Measurements from ENCODE around the gene MZT2B. TPM values are rescaled to one million over a fixed set of nuclear protein-coding genes. Genes with fewer than 3 reads are reported as not detected.
"Not testable (repeated sequence)": the region's sequence is repeated elsewhere in the genome, so short reads cannot be mapped to it uniquely, and the experiment has no call there.

The MZT2B gene
- total RNA-seq, 1 experiment from 2014 or later: 235 TPM

DNA sequence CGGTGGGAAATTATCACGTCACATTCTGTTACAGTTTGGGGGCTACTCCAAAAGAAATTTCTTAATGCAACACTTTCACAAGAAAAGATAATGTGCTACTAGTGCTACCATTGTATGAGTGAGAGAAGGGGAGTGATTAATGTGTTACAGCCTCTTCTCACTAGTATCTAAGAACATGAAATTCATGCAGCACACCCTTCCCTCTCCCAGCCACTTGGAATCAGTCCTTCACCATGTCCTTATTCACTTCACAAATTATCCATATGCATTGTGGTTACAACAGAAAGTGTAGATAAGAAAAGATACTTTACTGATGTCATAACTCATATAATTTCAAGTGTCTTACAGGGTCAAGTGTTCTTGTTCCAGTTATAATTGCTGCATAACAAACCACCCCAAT, 37.1 kb downstream of the MZT2B start:
- DNase-seq (ENCODE audit: low spot score): not testable (repeated sequence)

DNA sequence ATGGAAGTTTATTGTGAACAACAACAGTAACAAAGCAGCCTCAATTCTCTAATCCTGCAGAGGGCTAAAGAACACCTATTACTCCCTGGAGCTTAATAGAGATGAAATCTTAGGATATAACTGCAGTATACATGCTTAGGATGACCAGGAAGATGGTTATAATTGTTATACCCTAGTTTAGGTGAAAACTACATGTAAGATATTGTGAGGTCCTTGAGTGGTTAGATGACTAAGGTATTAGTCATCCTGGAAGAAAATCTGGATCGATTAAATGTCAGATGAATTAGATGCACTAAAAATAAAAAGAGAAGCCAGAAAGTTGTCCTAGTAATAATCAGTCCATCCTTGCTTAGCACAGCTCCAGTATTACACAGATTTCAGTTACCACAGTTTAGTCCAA, 38.4 kb downstream of the MZT2B start:
- not testable (repeated sequence) for DNase-seq (ENCODE audit: low spot score)

DNA sequence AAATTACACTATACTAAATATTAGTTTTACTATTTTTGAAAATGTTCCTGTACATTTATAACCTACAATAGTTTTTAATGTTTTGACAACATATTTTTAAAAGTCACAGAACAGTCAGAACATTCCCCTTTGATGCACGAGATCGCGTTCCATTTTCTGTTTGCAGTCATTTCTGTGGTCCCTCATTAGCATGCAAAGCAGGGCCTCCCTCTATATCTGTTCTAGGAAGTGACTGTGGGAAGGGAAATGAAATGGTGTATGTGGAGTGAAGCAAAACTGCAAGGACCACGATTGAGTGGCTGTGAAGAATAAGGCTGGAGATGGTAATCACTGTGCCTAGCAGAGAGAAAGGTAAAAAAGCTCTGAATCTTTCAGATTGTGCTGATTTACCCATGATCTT, 40.5 kb downstream of the MZT2B start:
- DNase-seq (ENCODE audit: low spot score): not testable (repeated sequence)

DNA sequence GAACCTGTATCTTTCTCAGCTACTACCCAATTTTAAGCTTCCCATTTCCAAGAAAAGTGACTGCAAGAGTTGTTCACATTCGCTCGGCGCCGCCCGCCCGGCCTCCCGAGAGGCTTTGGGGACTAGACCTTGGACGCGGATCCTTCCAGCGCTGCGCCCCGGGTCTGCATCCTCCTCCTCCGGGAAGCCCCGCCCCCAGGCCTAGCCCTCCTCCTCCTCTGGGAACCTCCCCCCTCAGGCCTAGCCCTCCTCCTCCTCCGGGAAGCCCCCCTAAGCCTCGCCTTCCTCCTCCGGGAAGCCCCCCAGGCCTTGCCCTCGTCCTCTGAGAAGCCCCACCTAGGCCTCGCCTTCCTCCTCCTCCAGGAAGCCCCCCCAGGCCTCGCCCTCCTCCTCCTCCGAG, 45.9 kb downstream of the MZT2B start:
- not testable (repeated sequence) for DNase-seq (ENCODE audit: low spot score)

DNA sequence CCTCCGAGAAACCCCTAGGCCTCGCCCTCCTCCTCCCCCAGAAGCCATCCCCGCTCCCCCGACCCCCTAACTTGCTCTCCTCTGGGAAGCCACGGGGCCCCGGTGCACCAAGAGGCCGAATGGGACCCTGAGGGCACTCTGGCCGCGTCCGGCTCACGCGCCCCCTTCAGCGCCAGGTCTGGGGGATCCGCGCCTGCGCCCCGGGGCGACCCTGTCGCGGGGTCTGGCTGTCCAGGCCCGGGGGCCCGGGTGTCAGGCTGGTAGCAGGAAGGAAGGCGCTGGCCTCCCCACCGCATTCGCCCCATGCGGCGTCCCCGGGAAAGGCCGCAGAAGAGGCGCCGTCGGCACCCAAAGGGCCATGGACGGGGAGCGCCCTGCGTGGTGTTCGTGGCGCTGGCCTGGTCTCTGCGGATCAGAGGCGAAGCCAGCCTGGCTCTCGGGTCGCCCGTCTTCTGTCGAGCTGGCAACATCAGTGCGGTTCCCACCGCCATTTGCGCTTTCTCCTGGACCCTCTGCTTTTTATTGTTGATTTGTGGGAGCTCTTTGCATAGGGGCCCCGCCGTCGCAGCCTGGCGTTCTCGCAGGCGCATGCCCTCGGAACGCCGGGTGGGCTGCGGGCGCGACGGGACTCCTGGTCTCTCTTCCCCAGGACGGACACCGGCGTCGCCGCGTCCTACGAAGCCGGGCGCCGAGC, 46.6 kb downstream of the MZT2B start:
- not testable (repeated sequence) for DNase-seq (ENCODE audit: low spot score)

DNA sequence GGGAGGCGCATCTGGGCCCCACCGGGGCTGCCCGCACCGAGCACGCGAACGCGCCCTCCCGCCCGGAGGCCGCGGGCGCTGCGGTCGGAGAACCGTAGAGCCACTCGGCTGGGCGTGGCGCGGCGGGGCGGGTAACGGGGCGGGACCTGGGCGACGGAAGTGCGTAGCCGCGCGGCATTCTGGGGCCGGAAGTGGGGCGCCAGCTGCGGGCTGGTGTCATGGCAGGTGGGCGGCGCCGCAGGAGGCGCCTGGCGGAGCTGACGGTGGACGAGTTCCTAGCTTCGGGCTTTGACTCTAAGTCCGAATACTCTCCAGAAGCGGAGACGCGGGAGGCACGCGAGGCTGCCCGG, 47.1 kb downstream of the MZT2B start:
- DNase-seq (ENCODE audit: low spot score): not testable (repeated sequence)

DNA sequence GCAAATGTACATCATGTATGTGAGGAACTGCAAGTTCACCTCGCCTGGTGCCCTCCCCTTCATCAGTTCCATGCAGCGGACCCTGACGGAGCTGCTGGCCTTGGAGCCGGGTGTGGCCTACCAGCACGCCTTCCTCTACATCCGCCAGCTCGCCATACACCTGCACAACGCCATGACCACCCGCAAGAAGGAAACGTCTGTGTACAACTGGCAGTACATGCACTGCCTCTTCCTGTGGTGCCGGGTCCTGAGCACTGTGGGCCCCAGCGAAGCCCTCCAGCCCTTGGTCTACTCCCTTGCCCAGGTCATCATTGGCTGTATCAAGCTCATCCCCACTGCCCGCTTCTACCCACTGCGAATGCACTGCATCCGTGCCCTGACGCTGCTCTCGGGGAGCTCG, 48.3 kb downstream of the MZT2B start:
- not testable (repeated sequence) for DNase-seq (ENCODE audit: low spot score)

DNA sequence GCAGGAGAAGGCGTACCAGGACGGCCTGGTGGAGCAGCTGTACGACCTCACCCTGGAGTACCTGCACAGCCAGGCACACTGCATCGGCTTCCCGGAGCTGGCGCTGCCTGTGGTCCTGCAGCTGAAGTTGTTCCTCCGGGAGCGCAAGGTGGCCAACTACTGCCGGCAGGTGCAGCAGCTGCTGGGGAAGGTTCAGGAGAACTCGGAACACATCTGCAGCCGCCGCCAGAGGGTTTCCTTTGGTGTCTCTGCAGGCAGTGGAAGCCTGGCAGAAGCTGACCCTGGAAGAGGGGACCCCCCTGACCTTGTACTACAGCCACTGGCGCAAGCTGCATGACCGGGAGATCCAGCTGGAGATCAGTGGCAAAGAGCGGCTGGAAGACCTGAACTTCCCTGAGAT, 48.8 kb downstream of the MZT2B start:
- not testable (repeated sequence) for DNase-seq (ENCODE audit: low spot score)

DNA sequence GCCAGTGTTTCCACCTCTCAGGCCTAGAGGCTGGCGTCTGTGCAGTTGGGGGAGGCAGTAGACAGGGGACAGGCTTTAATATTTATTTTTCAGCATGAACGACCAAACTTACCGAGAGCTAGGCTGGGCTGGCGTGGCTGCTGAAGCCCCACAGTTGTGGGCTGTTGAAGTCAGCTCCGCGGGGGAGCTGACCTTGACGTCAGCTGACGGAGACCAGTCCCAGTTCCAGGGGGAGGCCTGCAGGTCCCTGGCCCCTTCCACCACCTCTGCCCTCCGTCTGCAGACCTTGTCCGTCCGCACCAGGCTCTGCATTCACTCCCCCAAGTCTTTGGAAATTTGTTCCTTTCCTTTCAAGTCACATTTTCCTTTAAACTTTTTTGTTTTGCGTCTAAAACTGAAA, 49.6 kb downstream of the MZT2B start:
- DNase-seq (ENCODE audit: low spot score): no peak

DNA sequence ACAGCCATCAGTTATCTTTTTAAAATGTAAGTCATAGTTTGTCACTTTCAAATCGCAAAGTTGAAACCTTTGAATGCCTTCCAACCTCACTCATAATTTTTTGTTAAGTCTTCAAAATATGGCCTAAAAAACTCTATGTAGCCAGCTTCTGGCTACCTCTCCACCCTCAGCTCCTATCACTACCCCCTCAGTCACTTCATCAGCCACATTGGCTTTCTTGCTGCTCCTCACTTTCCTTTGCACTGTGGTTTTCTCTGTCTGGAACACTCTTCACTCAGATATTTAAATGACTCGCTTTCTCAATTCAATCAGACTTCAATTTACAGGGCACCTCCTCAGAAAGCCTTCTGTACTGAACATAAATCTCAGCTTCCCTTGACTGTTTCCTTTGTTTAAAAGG, 51.0 kb downstream of the MZT2B start:
- DNase-seq (ENCODE audit: low spot score): not testable (repeated sequence)

DNA sequence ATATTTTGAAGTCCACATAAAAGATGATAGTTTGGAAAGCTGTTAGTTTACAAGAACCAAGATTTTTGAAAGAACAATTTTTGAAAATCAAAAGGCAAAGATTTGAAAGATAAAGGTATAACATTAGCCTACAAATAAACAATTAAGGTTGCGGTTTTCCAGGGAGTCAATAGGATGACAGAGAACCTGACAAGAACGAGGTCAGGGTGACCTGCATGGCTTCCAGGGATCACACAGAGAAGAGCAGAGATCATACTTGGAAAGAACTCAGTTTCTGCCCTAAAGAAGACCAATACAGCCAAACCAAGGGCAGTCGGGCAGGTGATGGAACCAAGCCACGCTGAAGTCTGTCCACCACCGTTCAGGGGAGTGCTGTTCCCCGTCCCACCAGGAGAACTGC, 57.5 kb downstream of the MZT2B start:
- not testable (repeated sequence) for DNase-seq (ENCODE audit: low spot score)

Other genes with a start within 250 kb of the MZT2B start
- not detected in 2 replicates for gene RAB6C, start 202.6 kb upstream of the MZT2B start, total RNA-seq (2014; rRNA removed; shearing (Covaris generic))
- gene POTEF, start 53.0 kb upstream of the MZT2B start, total RNA-seq (2014; rRNA removed; shearing (Covaris generic)): not detected in 2 replicates
- 52.8 and 60.1 TPM in 2 replicates for gene CCDC74B, start 37.1 kb upstream of the MZT2B start, total RNA-seq (2014; rRNA removed; shearing (Covaris generic))
- 38.5 and 49.7 TPM in 2 replicates for gene SMPD4, start 660 bp upstream of the MZT2B start, total RNA-seq (2014; rRNA removed; shearing (Covaris generic))
- not detected in 2 replicates for gene TUBA3E, start 16.2 kb downstream of the MZT2B start, total RNA-seq (2014; rRNA removed; shearing (Covaris generic))
- 139 and 142 TPM in 2 replicates for gene IMP4, start 160.6 kb downstream of the MZT2B start, total RNA-seq (2014; rRNA removed; shearing (Covaris generic))
- gene PTPN18, start 173.8 kb downstream of the MZT2B start, total RNA-seq (2014; rRNA removed; shearing (Covaris generic)): 21.0 and 25.9 TPM in 2 replicates